Measurements from ENCODE around the gene FYTTD1.

Gene FYTTD1

GRCh38 chr3:197794115-197794514 lies 44.4 kb downstream of the FYTTD1 start:
- no peak for FAIRE-seq

- FAIRE-seq = no peak
These were observed 45.5 kb downstream of the FYTTD1 start for GRCh38 chr3:197795200-197795599.

DNA sequence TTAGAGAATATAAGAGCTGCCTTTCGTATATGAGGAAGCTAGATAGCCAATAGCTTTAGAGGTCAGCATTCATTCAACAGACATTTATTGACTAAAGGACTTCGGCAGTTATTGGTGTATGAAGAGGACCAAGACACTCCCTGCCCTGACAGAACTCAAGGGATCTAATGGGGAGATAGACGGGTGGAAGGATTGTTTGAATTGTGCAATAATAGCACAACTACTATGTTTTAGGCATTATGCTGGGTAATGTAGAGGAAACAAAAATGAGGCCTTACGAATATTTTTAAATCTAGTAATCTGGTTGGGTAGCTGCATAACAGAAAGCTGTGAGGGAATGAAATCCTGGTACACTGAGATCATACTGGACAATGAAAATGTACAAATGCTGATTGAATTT lies 46.4 kb downstream of the FYTTD1 start:
- FAIRE-seq = no peak

- FAIRE-seq = no peak
These were observed 49.2 kb downstream of the FYTTD1 start for GRCh38 chr3:197798863-197799262.

GRCh38 chr3:197800379-197800778 lies 50.7 kb downstream of the FYTTD1 start:
- no peak for FAIRE-seq

DNA sequence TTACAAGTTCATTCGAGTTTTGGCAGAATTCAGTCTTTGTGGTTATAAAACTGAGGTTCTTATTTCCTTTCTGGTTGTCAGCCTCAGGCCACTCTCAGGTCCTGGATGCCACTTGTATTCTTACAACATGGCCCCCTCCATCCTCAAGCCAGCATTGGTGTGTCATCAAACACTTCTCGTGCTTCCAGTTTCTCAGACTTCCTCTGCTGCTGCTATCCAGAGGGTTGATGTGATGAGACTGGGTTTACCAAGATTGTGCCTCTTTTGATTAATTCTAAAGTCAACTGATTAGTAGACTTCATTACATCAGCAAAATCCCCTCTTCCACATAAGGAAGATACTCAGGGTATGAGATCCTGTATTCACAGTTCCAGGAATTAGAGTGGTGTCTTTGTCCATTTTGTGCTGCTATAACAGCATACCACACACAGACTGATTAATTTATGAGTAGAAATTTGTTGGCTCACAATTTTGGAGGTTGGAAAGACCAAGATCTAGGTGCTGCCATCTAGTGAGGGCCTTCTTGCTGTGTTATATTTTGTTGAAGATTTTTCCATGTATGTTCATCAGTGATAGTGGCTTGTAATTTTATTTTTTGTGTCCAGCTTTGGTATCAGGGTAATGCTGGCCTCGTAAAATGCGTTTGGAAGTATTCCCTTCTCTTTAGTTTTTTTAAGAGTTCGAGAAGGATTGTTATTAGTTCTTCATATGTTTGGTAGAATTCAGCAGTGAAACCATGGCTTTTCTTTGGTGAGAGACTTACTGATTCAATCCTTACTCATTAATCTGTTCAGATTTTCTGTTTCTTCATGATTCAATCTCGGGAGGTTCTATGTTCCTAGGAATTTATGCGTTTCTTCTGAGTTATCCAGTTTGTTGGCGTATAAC lies 52.5 kb downstream of the FYTTD1 start:
- FAIRE-seq = no peak

GRCh38 chr3:197802779-197803459 lies 53.2 kb downstream of the FYTTD1 start:
- no peak for FAIRE-seq

DNA sequence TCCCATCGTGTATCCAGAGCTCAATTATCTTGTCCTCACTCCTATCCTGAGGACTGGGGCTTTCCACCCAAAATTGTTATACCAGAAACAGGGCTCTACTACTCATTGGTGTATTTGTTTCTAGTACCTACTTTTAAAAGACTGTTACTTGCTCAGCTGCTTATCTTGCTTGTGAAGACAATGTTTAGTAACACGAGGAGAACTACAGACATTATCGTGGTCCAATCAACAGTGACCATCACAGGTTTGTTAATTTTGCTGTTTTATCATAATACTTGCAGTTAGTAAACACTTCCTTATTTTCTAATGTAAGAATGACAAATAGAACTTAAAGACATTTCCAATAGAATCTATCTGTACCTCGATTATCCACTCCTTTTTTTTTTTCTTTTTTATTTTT lies 54.8 kb downstream of the FYTTD1 start:
- no peak for FAIRE-seq

DNA sequence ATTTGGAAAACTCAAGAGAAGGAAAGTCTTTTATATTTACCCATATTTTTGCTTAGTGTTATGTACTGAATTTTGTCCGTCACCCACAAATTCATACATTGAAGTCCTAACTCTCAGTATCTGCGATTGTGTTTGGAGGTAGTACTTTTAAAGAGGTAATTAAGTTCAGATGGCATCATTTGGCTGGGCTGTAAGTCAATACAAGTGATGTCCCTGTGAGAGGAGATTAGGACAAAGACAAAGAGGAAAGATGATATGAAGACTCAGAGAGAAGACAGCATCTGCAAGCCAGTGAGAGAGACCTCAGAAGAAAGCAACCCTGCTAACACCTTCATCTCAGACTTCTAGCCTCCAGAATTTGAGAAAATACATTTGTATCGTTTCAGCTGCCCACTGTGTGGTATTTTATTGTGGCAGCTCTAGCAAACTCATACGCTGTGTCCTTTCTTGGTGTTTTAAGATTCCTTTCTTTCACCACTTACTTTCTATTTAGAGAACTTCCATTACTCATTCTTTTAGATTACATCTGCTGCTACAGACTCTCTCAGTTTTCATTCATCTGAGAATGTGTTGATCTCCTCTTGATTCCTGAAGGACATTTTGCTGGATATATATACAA lies 58.4 kb downstream of the FYTTD1 start:
- no peak for FAIRE-seq

- FAIRE-seq = no peak
These were observed 59.8 kb downstream of the FYTTD1 start for GRCh38 chr3:197809356-197810020.

GRCh38 chr3:197810901-197811300 lies 61.2 kb downstream of the FYTTD1 start:
- FAIRE-seq = no peak

GRCh38 chr3:197811343-197811742 lies 61.7 kb downstream of the FYTTD1 start:
- FAIRE-seq = no peak

DNA sequence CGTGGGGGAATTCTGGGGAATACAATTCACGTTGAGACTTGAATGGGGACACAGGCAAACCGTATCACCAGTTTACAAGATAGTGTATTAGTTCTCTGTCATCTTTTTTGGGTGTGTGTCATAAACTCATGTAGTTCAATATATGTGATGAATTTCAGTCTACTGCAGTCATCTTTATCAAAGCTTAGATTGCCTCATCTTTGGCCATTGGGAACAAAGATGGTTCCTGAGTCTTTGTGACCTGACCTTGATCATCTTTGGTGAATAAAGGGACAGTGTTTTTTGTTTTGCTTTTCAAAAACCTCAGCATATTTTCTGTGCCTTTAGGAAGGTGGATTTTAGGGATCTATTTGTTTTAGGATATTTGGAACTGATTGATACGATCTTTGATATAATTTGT lies 64.7 kb downstream of the FYTTD1 start:
- FAIRE-seq = no peak

GRCh38 chr3:197820550-197821335 lies 71.1 kb downstream of the FYTTD1 start:
- FAIRE-seq = no peak

DNA sequence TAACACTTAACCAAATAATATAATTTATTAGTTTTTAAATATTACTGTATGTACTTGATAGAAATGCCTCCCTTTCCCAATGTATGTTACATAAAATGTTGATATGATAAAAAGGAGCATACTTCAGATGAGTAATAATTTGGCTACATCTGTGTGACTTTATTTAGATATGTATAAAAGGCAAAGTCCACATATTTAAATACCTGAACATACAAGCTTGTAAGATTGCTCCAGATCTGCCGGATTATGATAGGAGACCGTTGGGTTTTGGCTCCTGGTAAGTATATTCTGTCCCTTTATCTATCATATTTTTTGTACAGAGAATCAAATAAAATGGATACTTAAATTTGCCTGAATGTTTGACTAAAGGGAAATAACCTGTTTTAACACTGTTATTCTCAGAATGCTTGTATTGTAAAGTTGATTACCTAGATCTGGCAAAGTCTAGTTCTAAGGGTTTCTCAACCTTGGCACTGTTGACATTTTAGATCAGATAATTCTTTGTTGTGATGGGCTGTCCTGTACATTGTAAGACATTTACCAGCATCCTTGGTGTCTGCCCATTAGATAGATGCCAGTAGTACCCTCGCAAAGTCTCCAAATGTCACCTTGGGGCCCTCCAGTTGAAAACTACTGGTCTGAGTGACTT lies 79.8 kb downstream of the FYTTD1 start:
- no peak for FAIRE-seq

- no peak for FAIRE-seq
These were observed 80.8 kb downstream of the FYTTD1 start for GRCh38 chr3:197830308-197830966.

- no peak for FAIRE-seq
These were observed 81.3 kb downstream of the FYTTD1 start for GRCh38 chr3:197830967-197831313.

GRCh38 chr3:197833930-197834715 lies 84.4 kb downstream of the FYTTD1 start:
- no peak for FAIRE-seq

DNA sequence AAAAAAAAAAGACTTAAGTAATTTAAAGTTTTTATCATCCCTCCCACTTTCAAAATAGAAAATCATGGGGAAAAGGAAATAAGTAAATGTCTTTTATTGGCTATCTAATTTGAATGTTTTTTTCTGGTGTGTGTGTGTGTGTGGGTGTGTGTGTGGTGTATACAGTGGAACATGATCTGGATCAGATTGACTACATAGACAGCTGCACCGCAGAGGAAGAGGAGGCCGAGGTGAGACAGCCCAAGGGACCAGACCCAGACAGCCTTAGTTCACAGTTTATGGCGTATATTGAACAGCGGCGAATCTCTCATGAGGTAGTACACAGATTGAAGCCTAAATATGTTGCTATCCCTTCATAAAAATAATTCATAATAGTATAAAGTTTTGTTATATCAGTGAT lies 85.8 kb downstream of the FYTTD1 start:
- no peak for FAIRE-seq

DNA sequence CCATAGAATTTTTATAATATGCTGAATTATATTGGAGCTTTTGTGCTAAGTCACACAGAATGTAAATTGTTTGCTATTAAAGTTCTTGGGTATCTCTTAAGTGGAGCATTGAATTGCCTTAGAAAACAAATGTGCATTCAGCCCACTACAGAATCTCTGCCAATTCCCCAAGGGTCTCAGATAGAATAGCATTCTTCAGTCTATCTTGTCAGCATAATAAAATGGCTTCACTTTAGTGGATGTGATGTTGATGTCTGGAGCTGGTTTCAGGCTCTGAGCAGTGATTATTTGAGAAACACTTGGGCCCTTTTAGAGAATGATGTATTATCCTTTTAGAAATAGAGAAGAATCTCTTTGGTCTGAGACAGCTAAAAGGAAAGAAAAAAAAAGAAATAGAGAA lies 86.6 kb downstream of the FYTTD1 start:
- FAIRE-seq = no peak
